Activated T-helper 1 cell treated with Interleukin-2 at 50 U/mL for 16 hours (primary cell): Measurements from ENCODE around the gene HAUS7.

Source experiments
- DNase-seq: peaks from one replicate; pipeline ENCODE4 v3.0.0-alpha.2; 2020; ENCODE audit warnings: low read depth

HAUS7 gene

DNA sequence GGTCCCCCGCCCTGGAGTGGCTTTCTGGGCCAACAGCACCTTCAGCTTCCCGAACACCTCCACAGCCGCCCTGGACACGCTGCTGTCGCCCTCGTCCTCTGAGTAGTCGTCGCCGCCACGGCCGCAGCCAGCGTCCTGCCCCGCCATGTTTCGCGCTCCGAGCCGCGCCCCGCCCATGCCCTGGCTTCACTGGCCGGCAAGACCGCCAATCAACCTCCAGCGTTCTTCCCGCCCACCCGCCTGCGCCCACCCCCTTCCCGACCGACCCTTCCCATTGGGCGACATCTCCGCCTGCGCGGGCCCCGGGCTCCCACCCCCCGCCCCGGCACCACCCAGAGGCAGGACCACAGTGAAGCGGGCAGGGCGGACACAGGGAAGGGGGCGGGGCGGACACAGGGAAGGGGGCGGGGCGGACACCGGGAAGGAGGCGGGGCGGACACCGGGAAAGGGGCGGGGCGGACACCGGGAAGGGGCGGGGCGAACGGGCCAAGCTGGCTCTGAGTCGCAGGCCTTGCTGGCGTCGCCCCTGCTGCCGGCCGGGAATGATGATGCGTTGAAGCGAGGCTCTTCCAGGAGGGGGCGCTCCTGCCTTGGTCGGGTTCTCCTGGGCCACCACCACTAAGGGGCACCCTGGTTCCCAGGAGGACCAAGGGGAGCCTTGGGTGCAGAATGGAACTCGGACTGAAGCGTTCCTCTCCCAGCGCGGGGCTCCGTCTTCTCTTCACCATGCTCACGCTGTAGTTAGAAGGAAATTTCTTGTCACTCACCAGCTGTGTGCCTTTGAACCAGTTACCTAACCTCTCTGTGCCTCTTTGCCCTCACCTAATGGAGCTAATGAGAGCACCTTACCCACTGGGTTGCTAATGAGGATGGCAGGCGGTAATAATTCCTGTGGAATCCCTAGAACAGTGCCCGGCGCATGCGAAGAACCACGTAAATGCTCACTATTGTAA is at the start of gene HAUS7:
TSS of gene HAUS7 (minus strand) at position 166 of the 953 bp plus-strand sequence. CDS start at position 147, 19 bp downstream.
- DNase-seq: peak; percentile 77

- no peak for DNase-seq
These were observed 49.4 kb upstream of the HAUS7 start for GRCh38 chrX:153519569-153520286.

DNA sequence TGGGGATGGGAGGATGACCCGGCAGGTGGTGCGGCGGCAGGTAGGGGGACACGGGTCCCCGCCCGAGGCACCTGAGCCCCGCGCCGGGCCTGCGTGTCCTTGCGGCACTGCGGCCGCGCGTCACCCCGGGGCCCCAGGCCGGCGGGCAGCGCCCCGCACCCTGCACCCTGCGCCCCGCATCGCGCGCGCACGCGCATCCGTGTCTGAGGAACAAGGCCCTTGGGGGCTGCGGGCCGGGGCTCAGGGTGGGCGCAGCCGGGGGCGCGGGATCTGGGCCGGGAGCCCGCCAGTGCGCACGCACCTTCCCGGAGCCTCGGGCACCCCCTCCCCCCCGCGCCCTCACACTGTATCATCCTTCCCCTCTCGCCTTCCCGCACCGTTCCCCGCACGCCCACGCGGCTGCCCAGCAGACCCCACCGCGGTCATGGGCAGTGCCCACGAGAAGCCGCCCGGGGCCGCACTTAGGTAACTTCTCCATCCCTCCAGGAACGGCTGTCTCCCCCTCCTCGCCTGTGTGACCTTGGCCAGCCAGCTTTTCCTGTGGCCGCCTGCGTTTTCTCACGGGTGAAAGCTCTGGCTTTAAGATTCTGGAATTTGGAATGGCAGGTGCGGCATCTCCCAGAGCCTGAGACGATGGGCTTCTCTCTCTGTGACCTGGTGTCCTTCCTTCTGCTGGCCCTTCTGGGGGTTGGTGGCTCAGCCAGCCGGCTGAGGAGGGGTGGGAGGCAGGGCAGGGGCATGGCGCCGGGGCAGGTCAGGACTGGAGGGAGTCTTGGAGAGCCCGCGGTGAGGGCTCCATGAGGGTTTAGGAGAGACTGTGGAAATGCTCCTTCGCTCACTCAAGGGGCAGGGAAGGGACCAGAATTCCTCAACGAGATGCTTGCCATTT is 47.8 kb upstream of the HAUS7 start:
- DNase-seq: no peak

DNA sequence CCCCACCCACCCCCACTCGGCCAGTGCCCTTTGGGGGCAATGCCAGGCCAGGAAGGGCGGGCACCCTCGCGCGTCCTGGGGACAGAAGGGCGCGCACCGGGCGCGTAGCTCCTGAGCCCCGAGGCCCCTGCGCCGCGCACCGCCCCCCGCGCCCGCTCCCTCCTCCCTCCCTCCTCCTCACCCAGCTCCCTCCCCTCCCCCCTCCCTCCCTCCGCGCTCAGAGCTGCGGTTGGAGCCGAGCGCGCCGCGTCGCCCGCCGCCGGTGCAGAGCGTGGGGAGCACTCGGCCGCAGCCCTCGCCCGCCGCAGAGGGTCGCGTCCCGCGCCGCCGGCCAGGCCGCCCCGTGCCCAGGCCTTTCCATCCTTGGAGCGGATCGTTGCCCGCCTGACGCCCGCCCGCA is 47.0 kb upstream of the HAUS7 start, which contains the start of gene ATP2B3:
TSS of gene ATP2B3 (plus strand) at position 220 of the 400 bp plus-strand sequence. CDS start 18,606 bp downstream, outside the sequence.
- no peak for DNase-seq

GRCh38 chrX:153516073-153516472 is 45.7 kb upstream of the HAUS7 start:
- DNase-seq: no peak

DNA sequence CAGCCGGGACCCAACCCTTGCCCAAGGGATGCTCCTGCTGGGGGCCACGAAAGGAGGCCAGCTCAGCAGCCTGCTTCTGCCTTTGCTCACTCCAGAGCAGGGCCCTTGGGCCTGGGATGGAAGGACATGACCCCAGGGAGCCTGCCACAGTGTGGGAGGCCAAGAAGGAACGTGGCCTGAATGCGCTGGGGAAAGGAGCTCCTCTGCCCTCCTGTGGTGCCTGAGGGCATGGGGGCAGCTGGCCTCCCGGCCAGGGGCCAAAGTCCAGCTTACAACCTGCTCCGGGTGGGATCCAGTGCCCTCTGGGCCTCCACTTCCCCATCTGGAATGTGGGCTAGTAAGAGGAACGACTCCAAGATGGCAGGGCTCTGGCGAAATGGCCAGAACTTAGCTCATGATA is 45.1 kb upstream of the HAUS7 start:
- no peak for DNase-seq

- DNase-seq: no peak
These were observed 43.9 kb upstream of the HAUS7 start for GRCh38 chrX:153514259-153514658.

DNA sequence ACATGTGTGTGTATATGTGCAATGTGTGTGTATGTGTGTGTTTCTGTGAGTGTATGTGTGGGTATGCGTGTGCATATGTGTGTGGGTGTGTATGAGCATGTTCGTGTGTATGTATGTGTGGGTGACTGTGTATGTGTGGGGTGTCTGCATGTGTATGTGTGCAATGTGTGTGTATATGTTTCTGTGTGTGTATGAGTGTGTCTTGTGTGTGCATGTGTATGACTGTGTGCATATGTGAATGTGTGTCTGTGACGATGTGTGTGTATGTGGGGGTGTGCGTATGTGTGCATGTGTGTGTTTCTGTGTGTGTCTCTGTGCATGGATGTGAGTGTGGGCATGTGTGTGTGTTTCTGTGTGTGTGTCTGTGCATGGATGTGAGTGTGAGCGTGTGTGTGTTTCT is 42.9 kb upstream of the HAUS7 start:
- DNase-seq: no peak

- no peak for DNase-seq
These were observed 42.1 kb upstream of the HAUS7 start for GRCh38 chrX:153512501-153512893.

- no peak for DNase-seq
These were observed 41.6 kb upstream of the HAUS7 start for GRCh38 chrX:153511784-153512500.

GRCh38 chrX:153510383-153510782 is 40.0 kb upstream of the HAUS7 start:
- DNase-seq: no peak

- no peak for DNase-seq
These were observed 39.2 kb upstream of the HAUS7 start for GRCh38 chrX:153509592-153509991.

DNA sequence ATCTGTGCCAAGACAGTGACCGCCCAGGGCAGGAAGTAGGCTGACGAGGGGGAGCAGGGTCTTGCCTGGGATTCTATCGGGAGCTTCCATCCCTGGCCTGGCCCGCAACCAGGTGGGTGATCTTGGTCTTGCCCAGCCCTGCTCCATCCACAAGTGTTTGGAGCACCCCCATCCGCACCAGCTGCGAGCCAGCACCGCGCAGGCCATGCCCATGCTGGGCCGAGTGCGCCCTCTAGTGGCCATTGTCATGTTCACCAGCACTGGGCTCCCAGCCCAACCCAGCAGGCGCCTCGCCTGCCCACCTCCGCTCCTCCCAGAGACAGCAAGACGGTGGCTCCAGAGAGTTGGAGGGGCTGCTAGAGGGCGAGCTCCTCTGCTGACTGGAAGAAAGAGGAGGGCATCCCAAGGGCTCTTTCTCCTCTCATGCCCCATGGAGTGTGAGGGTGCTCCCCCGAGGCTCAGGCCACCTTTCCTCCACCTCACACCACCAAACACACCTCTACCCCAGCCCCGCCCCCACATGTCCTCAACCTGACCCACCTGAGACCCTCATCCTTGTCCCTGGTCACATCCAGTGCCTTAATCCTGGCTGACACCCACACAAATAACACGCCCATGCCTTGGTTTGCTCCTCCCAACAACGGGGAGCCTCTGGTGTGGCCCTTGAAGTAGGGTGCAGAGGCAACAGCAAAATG is 37.3 kb upstream of the HAUS7 start:
- DNase-seq: peak; percentile 73

DNA sequence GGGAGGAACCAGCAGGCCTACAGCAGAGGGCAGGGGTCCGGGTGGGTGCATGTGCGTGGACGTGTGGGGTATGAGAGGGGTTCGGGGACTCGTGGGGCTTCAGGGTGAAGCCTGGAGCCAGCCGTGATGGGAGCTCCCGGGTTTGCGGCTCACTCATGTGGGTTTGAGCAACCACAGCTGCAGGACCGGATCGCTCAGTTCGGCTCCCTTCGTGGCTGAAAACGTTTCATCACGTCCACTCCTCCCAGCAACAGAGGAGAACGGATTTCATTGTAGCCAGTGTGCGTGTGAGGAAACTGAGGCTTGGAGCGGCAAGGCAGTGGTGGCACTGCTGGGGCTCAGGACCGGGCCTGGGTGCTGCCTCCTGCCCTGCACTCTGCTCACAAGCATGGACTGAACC is 35.0 kb upstream of the HAUS7 start:
- DNase-seq: no peak

GRCh38 chrX:153504445-153505016 is 34.2 kb upstream of the HAUS7 start:
- no peak for DNase-seq

DNA sequence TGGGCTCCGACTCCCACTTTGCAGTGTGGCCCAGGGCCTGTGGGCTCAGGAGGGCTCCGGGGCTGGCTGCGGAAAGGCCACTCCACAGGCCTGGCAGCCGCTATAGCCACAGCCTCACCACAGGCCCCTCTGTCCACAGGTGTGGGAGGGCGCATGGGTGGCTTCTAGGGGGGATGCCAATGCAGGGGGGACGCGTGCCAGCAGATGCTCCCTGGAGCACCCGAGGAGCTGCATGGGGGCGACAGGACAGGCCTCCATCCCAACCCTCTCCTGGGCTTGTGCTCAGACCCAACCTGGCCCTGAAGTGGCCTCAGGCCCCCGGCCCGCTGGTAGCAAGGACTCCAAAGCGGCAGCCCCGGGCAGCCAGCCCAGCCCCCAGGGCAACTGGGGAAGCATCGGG is 32.4 kb upstream of the HAUS7 start:
- DNase-seq: no peak

GRCh38 chrX:153502131-153502530 is 31.8 kb upstream of the HAUS7 start:
- DNase-seq: no peak

GRCh38 chrX:153501530-153501929 is 31.2 kb upstream of the HAUS7 start:
- no peak for DNase-seq

- no peak for DNase-seq
These were observed 30.4 kb upstream of the HAUS7 start for GRCh38 chrX:153500676-153501280.

- no peak for DNase-seq
These were observed 29.5 kb upstream of the HAUS7 start for GRCh38 chrX:153499876-153500275.
